ENCODE data around the gene ZNFX1.

- TF ChIP-seq CTCF (IDR thresholded peaks at IDR 0.05; ENCODE audit: insufficient read depth, low read depth, low read length) (no peak), EZH2 (IDR thresholded peaks at IDR 0.05; ENCODE audit: insufficient read depth, low read length) (no peak)
Observed at GRCh38 chr20:49278818-49279676, 1.2 kb upstream of the ZNFX1 start.

All from astrocyte (in vitro differentiated cells and primary cell).